Measurements from ENCODE around the gene KRT82.
"Not testable (repeated sequence)": the region's sequence is repeated elsewhere in the genome, so short reads cannot be mapped to it uniquely, and the experiment has no call there.

KRT82 gene

DNA sequence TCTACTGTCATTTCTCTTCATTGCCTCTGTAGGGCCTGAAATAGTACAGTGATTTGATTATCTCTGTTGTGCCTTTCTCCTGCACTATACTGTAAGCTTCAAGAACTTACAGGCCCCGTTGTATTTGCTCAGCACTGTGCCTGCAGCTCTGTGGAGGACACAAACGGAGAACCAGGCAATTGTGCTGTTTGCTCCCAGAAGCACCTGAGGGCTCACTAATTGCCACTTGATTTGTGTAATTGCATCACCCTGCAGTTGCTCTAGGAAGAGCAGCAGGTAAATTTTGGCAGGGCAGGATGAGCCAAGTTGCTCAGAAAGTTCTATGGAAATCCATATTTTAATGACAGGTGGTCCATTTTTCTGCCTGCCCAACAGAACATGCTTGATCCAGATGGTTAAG, 11.6 kb upstream of the KRT82 start:
- TF ChIP-seq, protein P1, sequence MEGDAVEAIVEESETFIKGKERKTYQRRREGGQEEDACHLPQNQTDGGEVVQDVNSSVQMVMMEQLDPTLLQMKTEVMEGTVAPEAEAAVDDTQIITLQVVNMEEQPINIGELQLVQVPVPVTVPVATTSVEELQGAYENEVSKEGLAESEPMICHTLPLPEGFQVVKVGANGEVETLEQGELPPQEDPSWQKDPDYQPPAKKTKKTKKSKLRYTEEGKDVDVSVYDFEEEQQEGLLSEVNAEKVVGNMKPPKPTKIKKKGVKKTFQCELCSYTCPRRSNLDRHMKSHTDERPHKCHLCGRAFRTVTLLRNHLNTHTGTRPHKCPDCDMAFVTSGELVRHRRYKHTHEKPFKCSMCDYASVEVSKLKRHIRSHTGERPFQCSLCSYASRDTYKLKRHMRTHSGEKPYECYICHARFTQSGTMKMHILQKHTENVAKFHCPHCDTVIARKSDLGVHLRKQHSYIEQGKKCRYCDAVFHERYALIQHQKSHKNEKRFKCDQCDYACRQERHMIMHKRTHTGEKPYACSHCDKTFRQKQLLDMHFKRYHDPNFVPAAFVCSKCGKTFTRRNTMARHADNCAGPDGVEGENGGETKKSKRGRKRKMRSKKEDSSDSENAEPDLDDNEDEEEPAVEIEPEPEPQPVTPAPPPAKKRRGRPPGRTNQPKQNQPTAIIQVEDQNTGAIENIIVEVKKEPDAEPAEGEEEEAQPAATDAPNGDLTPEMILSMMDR (conservative IDR thresholded peaks at IDR 0.05; ENCODE audit: low read length) = no peak
- DNase-seq (ENCODE audit: low read depth) = no peak
- H3K4me3 ChIP-seq (ENCODE audit: low read length) = no peak overlapping the region

DNA sequence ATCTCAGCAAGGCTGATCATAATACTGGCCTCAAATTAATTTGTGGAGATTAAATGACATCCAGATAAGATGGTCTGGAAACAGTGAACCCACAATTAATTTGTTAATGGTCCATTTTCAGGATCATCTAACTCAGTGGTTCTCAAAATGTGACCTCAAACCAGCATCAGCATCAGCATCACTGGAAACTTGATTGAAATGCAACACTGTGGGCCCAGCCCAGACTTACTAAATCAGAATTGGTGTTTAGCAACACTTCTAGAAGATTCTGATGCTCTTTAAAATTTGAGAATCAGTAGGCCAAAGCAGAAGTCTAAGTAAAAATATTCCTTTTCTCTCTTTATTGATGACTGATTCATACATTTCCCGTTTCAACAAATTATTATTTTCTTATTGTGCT, 10.7 kb upstream of the KRT82 start:
- no peak for DNase-seq (ENCODE audit: low read depth)
- TF ChIP-seq, protein P1 (conservative IDR thresholded peaks at IDR 0.05; ENCODE audit: low read length) = no peak

DNA sequence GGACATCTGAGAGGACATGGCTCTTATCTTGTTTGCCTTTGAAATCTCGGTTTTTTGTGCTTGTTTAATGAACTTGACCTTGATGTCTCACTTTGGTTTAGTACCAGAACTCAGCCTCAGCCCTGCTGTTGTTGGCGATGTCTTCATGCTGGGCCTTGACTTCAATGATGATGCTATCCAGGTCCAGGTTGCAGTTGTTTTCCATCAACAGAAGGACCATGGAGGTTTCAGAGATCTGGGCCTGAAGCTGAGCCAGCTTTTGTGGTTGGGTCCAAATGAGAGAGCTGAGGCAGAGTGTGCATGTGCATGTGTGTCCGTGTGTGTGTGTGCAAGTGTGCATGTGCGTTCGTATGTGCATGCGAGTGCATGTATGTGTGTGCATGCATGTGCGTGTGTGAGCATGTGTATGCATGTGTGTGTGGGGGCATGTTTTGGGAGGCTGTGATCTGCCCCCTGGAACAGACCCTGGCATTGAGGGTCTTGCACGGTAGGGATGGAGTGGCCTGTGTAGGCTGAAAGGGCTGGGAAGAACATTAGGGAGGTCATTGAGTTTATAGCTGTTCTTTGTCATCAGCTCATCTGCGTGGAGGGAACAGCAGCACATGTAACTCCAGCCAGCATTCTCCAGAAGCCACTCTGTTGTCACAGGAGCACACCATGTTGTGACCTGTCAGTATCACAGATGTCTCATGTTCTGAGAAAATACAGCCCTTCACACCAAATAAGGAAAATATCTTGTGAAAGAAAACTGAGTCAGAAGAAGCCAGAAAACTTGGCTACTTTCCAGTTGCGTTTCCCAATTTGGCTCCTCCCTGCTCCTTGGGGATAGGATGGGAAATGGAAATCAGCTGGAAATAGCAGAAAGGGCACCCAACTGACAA, 10.0 kb upstream of the KRT82 start:
- TF ChIP-seq, protein P1 (conservative IDR thresholded peaks at IDR 0.05; ENCODE audit: low read length) = no peak
- DNase-seq (ENCODE audit: low read depth) = peak; percentile 80

More for the DNA sequence above, 10.7 kb upstream of the KRT82 start:
- no peak overlapping the region for H3K4me3 ChIP-seq (ENCODE audit: low read length)

DNA sequence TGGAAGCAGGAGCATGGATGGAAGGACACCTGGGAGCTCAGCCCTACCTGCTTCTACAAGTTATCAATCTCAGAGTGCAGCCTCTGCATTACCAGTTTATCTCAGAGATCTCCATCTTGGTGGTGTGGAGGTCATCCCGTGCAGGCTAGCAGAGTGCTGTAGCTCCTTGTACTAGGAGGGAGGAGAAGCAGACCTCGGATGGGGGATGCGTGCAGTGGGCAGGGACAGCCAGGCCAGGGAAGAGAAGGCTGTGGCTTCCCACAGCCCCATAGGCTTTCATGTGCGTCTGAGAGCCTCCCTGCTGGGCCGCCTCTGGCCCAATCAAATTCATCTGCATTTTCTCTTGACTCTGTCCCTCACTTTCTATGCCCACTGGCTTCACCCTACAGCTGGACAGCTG, 8.8 kb upstream of the KRT82 start:
- H3K4me3 ChIP-seq (ENCODE audit: low read length) = no peak overlapping the region
- TF ChIP-seq, protein P1 (conservative IDR thresholded peaks at IDR 0.05; ENCODE audit: low read length) = no peak
- no peak for DNase-seq (ENCODE audit: low read depth)

More for the DNA sequence above, 10.0 kb upstream of the KRT82 start:
- H3K4me3 ChIP-seq (ENCODE audit: low read length) = no peak overlapping the region

DNA sequence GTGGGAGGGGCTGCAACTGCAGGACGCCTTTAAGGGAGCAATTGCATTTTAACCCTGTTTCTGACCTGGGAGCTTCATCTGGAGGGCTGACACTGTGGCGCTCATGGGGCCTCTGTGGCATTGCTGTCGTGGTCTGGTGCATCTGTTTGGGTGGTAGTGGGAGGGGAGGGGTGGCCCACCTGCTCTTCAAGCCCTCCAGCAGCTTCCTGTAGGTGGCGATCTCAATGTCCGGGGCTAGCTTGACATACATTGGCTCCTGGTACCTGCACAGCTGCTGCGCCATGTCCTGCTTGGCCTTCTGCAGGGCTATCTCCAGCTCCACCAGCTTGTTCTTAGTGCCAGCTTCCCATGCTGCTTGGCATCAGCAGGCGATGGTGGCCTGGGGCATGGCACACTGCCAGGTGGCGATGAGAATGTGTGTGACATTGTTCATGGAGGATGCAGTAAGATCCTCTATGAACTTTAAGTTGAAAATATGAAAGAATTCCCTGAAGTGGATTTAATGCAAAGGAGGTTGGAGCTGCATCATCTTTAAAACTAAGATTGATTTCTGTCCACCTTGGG, 7.7 kb upstream of the KRT82 start:
- H3K4me3 ChIP-seq (ENCODE audit: low read length) = no peak overlapping the region
- no peak for DNase-seq (ENCODE audit: low read depth)
- TF ChIP-seq, protein P1 (conservative IDR thresholded peaks at IDR 0.05; ENCODE audit: low read length) = no peak

DNA sequence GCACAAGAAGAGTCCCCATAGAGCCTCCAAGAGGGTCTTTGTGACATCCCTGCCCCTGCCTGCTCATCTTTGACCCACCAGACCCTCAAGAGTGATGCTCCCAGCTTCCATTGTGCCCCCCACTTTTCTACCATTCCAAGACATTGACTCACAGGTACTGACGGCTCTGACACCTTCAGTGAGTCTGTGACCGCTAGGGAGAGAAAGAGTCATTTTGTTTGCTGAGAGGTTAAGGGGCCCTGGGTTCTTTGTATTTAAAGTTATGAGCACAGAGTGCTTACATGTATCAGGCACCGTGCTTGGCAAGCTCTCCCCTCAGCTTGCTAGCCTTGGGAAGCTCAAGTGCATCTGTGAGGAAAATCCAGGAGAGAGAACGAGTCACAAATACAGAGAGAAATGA, 7.1 kb upstream of the KRT82 start:
- TF ChIP-seq, protein P1 (conservative IDR thresholded peaks at IDR 0.05; ENCODE audit: low read length) = no peak
- no peak overlapping the region for H3K4me3 ChIP-seq (ENCODE audit: low read length)
- no peak for DNase-seq (ENCODE audit: low read depth)

DNA sequence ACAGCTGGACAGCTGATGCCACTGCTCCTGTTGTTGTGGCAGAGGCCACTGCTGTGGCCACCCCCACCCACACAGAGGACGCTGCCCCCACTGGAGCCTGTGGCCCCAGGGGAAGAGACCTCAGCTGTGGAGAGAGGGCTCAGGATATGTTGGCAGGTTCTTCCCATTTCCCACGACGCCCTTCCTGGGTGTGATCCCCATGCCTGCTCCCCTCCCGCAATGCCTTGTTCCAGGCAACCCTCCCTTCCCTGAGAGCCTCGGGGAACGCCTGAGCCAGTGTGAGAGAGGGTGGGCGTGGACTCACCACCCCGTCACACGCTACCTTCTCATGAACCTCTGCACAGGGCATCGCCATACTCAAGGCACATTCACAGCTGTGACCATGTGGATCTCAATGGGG, 5.7 kb upstream of the KRT82 start:
- no peak overlapping the region for H3K4me3 ChIP-seq (ENCODE audit: low read length)
- DNase-seq (ENCODE audit: low read depth) = no peak
- TF ChIP-seq, protein P1 (conservative IDR thresholded peaks at IDR 0.05; ENCODE audit: low read length) = no peak

DNA sequence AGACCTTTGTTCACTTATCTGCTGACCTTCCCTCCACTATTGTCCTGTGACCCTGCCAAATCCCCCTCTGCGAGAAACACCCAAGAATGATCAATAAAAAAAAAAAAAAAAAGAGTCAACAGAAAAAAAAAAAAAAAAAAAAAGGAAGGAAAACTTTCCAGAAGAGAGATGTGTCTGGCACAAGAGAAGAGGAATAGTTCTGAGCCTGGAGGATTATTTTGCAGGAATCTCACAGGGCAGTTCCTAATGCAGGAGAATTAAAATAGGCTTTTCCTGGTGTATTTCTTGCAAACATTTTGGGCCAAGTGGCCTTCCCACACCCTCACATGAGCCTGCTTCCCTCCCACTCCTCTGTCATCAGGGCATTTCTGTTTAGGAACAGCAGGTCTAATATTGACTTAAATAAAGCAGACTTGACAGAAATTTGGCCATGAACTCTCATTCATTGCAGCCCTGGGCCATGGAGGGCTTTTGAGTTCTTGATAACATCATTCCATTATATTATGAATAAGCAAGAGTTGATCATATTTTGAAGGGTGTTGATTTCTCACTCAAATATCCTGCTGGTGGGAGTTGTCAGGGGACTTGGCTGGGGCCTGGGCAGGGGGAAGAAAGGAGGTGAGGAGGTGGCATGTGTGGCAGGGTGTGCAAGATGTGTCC, 4.6 kb upstream of the KRT82 start:
- not testable (repeated sequence) for H3K4me3 ChIP-seq (ENCODE audit: low read length); DNase-seq (ENCODE audit: low read depth)
